ENCODE results near the gene FDPS.
"Not testable (repeated sequence)": the region's sequence is repeated elsewhere in the genome, so short reads cannot be mapped to it uniquely, and the experiment has no call there.

FDPS gene

DNA sequence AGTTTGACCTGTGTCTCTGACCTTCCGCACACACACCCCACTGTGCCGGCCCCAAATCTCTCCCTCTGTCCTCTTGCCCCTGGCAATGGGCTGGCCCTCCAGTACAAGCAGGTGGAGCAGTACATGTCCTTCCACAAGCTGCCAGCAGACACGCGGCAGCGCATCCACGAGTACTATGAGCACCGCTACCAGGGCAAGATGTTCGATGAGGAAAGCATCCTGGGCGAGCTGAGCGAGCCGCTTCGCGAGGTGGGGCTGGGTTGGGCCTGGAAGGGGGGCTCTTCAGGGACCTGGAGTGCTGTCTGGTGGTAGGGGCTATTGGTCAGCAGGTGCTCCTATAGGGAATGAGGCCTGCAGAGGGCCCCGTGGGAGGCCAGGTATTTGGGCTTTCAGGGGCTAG lies 23.6 kb upstream of the FDPS start:
- DNase-seq (ENCODE audit: low read depth in 3 of 3, low spot score in 1 of 3): no peak

DNA sequence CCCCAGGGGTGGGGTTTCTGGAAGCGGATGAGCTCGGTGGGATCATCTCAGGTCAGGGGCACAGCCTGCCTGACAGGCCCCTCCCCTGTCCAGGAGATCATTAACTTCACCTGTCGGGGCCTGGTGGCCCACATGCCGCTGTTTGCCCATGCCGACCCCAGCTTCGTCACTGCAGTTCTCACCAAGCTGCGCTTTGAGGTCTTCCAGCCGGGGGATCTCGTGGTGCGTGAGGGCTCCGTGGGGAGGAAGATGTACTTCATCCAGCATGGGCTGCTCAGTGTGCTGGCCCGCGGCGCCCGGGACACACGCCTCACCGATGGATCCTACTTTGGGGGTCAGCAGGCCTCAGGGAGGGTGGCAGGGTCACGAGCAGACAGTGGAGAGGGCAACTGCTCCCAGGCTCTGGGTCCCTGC lies 23.0 kb upstream of the FDPS start:
- no peak for DNase-seq (ENCODE audit: low read depth in 3 of 3, low spot score in 1 of 3)

DNA sequence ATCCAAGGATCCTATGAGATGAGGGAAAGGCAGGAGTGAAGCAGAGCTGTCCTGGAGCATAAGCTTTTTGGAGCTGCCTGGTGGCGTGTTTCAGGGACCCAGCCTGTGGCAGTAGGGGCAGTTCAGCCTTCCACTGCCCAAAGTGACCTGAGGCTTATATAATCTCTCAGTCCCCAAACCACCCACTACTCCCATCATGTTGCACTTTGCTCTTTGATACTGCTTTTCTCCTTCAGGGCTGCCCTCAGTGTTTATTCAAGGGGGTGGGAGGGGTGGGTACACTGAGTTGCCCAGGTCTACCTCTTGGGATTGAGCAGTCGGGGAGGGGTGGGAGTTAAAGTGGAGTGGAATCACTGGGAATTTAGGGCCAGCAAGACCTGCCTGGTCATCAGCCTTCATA lies 22.1 kb upstream of the FDPS start:
- DNase-seq (ENCODE audit: low read depth in 3 of 3, low spot score in 1 of 3): no peak

DNA sequence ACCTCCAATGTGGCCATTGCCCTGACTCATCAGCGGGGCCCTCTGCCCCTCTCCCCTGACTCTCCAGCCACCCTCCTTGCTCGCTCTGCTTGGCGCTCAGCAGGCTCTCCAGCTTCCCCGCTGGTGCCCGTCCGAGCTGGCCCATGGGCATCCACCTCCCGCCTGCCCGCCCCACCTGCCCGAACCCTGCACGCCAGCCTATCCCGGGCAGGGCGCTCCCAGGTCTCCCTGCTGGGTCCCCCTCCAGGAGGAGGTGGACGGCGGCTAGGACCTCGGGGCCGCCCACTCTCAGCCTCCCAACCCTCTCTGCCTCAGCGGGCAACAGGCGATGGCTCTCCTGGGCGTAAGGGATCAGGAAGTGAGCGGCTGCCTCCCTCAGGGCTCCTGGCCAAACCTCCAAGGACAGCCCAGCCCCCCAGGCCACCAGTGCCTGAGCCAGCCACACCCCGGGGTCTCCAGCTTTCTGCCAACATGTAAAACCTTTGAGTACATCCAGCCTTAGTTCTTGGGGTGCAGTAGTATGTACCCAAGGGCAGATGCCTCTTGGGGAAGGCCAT lies 20.6 kb upstream of the FDPS start:
- DNase-seq (ENCODE audit: low read depth in 3 of 3, low spot score in 1 of 3): no peak

DNA sequence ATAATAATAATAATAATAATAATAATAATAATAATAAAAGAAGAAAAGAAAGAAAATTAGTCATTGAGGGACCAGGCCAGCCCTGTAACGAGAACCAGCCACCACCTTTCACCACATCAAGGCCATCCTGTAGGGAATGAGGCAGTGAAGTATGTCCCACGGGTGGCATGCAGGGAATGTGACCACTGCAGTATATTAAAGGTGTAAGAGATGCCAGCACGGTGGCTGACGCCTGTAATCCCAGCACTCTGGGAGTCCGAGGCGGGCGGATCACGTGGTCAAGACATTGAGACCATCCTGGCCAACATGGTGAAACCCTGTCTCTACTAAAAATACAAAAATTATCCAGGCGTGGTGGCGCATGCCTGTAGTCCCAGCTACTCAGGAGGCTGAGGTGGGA lies 17.7 kb upstream of the FDPS start:
- DNase-seq (ENCODE audit: low read depth in 3 of 3, low spot score in 1 of 3): not testable (repeated sequence)

DNA sequence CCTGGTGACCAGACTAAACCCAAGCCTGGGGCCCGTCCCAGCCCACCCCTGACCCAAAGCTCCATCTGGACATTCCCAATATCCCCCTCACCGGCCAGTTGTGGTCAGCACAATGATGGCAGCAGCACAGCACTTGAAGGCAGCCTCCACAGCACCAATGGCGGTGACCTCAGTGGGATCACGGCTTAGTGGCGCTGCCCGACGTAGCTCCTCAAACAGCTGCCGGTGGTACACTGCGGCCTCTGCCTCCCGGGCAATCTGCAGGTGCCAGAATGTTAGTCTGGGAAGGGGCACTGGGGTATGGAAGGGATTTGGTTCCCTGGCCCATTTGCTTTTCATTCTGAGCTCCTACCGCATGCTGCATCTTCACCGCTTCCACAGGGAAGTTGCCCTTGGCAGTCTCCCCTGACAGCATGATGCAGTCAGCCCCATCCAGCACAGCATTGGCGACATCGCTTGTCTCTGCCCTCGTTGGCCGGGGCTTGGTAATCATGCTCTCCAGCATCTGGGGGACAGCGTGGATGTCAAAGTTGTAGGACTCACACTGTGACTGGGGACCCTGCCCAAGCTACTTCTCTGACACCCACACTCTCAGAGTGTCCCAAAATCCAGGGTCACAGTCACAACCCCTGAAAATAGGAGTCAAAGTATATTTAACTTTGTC lies 15.4 kb upstream of the FDPS start:
- DNase-seq (ENCODE audit: low read depth in 3 of 3, low spot score in 1 of 3): no peak

DNA sequence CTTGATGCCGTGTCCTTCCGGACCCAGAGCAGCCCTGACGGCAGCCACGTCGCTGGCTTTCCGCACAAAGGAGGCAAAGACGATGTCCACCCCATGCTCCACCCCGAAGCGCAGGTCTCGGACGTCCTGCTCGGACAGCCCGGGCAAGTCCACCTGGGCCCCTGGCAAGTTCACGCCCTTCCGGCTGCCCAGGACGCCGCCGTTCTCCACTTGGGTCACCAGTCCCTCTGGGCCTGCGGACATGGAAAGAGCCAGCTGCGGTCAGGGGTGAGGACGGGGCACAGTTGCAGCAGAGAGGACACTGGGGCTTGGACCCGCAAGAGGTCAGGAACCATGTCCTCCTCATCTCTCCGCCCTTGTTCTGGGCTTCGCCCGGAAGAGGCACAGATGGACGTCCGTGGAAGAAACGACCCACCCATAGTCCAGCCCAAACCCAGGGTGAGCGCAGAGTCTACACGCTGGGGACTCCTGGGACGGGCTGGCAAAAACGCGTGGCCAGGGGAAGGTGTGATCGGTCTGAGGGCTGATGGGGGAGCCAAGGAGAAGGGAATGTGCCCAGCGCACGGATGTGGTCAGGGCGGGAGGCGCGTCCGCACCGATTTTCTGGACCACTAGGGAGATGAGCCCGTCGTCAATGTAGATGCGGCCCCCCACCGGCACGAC lies 14.0 kb upstream of the FDPS start:
- no peak for DNase-seq (ENCODE audit: low read depth in 3 of 3, low spot score in 1 of 3)

DNA sequence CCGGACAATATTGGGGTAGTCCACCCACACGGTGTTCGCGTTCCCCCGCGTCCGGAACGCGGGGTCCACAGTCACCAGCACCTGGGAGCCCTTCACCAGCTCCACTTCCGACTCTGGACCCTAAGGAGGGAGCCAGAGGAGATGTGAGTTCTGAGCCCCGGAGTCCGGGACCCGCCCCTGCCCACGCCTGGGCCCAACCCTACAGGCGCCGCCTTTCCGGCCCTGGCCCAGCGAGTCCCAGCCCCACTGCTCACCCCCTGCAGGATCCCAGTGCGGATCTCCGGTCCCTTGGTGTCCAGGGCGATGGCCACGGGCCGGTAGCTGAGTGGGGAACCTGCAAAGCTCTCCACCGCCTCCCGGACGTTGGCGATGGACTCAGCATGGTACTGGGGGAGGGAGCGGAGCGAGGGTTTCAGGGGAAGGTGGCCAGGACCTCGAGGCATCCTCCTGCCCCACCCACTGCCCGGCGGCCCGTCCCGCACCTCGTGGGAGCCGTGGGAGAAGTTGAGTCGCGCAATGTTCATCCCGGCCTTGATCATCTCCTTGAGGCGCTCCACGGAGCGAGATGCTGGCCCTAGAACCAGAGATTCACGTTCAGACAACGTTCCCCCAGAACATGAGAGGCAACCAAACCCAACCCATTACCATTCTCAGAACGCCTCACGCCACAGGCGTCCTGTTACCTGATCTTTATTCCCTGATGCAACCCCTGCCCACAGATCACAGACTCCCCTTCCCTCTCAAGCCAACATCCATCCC lies 13.3 kb upstream of the FDPS start:
- no peak for DNase-seq (ENCODE audit: low read depth in 3 of 3, low spot score in 1 of 3)

DNA sequence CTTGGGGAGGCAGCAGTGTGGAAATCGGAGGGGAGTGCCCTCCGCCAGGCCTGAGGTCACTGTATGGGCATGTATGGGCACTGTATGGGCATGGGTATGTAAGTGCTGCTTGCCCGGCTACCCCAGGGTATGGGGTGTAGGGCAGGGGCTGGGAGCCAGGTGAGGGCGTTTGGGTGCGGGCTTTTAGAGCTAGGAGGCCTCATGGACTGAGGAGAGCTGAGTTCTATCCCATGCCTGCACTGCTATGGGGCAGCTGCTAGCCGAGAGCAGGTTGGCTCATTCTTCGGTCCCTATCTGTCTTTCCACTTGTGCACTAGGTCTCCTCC lies 12.8 kb upstream of the FDPS start:
- no peak for DNase-seq (ENCODE audit: low read depth in 3 of 3, low spot score in 1 of 3)

DNA sequence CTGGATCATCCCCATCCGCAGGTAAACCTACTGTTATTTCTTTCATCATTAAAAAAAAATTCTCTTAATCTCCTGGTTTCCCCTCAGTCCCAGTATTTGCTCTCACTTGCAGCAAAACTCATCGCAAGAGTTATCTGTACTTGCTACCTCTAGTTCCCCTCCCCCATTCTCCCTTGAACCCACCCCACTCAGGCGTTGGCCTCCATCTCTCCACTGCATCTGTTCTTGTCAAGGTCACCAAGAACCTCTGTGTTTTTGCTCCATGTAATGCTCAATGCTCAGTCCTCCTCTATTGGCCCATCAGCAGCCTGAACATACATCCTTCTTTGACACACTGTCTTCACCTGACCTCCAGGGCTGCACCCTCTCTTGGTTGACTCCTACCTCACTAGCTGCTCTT lies 12.0 kb upstream of the FDPS start:
- no peak for DNase-seq (ENCODE audit: low read depth in 3 of 3, low spot score in 1 of 3)

DNA sequence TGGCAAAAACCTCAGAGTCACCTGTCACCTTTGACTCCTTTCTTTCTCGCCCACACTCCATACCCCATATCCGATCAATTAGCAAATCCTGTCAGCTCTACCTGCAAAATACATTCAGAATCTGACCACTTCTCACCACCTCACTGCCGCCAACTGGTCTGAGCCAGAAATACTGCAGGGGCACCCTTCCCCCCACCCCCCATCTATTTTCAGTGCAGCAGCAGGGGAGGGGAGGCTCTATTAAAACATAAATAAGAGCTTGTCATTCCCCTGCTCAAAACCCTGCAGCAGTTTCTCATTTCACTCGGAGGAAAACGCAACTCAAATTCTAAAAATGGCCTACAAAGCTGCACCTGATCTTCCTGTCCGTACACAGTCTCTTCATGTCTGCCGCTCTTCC lies 11.3 kb upstream of the FDPS start:
- no peak for DNase-seq (ENCODE audit: low read depth in 3 of 3, low spot score in 1 of 3)

DNA sequence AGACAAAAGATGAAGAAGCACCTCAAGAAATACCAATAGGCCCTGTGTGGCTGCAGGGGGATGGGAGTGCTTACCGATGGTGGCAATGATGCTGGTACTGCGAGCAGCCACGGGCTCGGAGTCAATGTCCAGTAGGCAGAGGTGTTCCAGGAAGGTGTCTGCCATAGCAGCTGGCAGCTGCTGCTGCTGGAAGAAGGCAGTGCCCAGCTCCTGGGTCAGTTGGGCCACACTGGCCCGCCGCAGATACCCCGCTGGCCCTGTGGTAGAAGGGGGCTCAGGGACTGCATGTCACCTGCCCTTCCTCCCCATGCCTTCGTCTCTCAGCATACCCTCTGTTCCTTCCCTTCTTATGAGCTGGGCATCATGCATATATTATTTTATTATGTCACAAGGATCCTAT lies 8.6 kb upstream of the FDPS start:
- no peak for DNase-seq (ENCODE audit: low read depth in 3 of 3, low spot score in 1 of 3)

DNA sequence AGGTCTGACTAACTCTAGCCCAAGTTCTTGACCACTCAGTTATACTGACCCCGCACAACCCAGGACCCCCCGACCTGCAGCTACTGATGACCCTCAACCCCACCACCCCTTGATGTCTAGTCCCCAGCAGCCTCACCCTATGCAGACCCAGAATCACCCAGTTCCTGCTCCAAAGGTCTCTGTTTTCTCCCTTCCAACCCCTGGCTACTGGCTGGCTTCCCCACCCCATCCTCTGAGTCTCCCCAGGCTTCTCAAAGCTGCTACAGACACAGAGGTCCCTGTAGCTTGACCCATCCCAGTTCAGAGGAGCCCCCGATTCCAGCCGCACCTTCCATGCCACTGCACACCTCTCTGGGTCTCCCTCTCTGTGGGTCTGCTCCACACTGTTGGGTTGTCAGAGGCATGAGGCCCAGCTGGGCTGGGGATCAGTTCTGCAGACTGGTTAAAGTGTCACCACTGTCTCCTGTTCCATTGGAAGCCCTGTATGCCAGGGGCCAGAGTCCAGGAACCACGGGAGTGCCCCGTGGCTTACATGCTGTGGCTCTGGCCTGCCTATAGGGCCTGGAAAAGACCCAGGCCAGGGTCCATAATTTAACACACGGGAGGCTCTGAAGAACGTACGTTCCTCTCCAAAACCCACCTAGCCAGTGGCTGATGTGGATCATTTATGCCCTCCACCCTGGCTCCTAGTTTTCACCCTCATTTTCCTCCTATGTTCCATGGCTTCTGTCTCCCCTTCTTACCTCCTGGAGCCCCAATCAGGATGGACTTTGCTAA lies 7.9 kb upstream of the FDPS start:
- DNase-seq (ENCODE audit: low read depth in 3 of 3, low spot score in 1 of 3): no peak

DNA sequence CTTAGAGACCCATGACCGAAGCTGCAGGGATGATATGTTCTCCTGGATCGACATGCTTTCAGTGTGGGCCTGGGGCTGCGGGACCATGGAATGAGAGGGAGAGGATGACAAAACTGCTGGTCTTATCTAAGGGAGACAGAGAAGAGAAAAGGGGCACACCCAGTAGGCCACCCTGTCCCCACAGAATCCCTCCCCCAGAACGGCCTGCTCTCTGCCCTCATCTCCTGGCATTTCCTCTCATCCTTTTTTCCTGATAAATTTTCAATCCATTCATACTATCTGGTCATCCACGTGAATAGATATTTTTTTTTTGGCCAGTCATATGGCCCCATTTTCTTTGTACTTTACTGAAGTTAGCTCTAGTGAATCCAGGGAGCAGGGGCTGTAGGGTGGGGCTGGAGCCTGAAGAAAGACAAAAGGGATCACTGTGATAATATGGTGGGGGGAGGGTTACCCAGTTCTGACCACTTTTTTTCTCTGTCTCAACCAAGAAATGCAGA lies 7.3 kb upstream of the FDPS start, which contains the start of gene PKLR:
TSS of gene PKLR (minus strand) at position 97 of the 500 bp plus-strand sequence. CDS start at position 54, 43 bp downstream.
- DNase-seq (ENCODE audit: low read depth in 3 of 3, low spot score in 1 of 3): no peak

DNA sequence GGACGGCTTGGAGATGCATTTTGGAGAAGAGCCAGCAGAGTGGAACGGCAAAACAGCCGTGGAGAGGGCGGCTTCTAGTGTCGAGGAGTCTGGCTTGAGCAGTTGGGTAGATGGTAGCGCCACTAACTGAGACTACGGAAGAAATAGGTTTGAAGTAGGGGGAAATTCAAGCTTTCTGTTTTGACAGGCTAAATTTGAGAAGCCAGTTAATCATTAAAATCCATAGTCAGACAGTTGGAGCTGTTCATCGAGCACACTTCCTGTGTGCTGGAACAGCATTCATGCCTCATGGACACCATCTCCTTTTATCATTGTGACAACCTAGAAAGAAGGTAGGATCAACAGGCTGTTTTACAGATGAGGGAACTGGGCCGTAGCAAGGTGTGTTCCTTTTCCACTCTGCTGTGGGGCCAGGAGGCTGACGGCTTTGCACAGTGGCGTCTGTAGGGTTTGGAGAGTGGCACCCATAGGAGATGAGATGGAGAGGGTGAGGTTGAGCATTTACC lies 4.1 kb upstream of the FDPS start:
- no peak for DNase-seq (ENCODE audit: low read depth in 3 of 3, low spot score in 1 of 3)

DNA sequence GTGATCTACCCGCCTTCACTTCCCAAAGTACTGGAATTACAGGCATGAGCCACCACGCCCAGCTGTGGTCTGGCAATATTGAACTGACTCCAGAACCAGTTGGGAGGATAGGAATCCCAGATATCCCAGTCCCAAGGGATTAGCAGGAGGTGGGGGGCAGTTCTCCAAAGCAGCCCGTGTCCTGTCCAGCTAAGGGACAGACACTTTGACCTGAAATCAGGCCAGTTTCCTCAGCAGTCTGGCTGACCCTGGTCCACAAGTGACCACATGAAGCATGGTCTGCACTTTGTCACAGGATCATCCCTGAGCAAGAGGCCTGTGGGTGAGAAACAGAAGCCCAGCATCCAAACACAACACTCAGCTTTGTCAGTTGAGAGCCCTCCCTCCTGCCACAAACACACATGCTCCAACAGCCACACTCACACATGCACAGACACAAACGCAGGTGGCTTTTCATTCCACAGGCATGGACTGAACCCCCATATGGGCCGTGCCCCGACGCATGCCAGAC lies 2.7 kb upstream of the FDPS start:
- DNase-seq (ENCODE audit: low read depth in 3 of 3, low spot score in 1 of 3): no peak

DNA sequence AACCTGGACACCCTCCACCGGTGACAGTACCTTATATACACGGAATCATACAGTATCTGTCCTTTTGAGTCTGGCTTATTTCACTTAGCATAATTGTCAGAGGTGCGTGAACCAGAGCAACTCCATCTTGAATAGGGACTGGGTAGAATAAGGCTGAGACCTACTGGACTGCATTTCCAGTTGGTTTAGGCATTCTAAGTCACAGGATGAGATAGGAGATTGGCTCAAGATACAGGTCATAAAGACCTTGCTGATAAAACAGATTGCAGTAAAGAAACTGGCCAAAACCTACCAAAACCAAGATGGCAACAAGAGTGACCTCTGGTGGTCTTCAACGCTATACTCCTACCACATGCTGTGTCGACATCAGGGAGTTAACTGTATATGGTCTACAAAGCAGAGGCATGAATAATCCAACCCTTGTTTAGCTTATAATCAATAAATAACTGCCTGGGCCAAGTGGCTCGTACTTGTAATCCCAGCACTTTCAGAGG lies 1.4 kb upstream of the FDPS start:
- no peak for DNase-seq (ENCODE audit: low read depth in 3 of 3, low spot score in 1 of 3)

DNA sequence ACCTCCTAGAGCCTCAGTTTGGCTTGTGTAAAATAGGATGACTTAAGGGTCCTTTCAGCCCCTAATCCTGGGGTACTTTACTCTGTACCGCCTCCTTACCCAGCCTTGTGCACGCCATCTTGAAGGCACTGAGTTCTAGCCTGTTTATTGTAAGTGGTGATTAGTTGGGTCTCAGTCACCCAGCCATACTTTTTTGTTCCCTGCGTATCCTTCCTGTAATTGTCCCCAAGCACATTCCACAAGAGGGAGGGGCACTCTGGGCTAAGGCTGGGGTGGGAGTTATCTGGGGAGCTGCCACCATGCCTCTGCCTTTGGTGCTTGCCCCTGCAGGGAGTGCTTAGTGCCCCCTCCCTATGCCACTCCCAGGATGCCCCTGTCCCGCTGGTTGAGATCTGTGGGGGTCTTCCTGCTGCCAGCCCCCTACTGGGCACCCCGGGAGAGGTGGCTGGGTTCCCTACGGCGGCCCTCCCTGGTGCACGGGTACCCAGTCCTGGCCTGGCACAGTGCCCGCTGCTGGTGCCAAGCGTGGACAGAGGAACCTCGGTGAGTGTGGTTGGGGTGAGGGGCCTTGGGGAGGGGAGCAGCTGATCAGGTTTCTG lies 856 bp downstream of the FDPS start:
- DNase-seq (ENCODE audit: low read depth in 3 of 3, low spot score in 1 of 3): no peak

DNA sequence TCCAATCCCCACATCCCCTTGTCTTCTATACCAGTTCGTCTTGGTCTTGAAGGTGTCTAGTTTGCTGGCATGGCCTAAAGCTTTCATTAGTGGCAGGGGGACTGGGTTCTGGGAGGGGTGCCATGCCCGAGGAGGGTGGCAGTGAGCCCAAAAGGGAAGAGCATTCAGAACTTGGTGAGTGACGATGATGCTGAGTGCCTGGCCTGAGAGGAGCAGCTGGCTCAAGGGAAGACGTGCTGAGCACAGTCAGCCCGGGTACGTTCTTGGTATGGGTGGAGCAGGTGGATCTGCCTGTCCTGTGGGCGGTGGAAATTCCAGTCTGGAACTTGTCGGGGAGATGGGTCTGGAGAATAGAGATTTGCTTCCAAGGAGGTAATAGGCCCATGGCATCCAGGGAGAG lies 4.6 kb downstream of the FDPS start:
- no peak for DNase-seq (ENCODE audit: low read depth in 3 of 3, low spot score in 1 of 3)

DNA sequence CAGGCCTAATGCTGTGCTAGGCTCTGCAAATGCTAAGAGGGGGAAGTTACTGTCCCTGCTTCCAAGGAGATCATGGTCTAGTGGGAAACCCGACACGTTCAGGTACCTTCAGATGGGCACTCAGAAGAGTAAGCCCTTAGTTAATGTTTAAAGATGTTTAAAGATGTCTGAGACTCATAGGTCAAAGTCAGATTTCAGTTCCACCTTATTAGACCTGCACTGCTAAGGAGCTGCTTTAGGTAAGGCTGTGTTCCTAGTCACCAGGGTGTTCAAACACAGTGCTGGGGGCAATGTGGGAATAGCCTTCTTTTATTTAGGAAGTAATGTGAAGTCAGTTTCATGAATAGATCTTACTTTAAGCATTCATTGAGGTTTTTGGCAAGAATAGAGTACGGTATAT lies 8.3 kb downstream of the FDPS start:
- DNase-seq (ENCODE audit: low read depth in 3 of 3, low spot score in 1 of 3): no peak
